SK-N-MC (cell line): ENCODE measurements around the gene GRAMD2B.
A peak's percentile ranks its signal among the peaks of the same experiment; 100 is the strongest.
"Not testable (repeated sequence)": the region's sequence is repeated elsewhere in the genome, so short reads cannot be mapped to it uniquely, and the experiment has no call there.

Experiments used
- DNase-seq: peaks from one replicate; pipeline ENCODE4 v3.0.0-alpha.2; 2011; ENCODE audit warnings: low read depth, low spot score
- H3K27ac ChIP-seq: fragments of 200-600 bp; sonication (generic); 2 replicates; pipeline ENCODE4 v1.5.1; 2016; ENCODE audit warnings: mixed run types
- H3K36me3 ChIP-seq: fragments of 200-600 bp; sonication (generic); 2 replicates; pipeline ENCODE4 v1.6.1; 2017; ENCODE audit warnings: antibody characterized with exemption, low read length, mixed read lengths; ENCODE audit not compliant: insufficient read depth
- H3K4me3 ChIP-seq: fragments of 200-600 bp; sonication (generic); 2 replicates; pipeline ENCODE4 v1.5.1; 2016
- H3K9ac ChIP-seq: fragments of 200-600 bp; sonication (generic); 2 replicates; pipeline ENCODE4 v1.8.0; 2017; ENCODE audit warnings: mixed run types, mixed read lengths; ENCODE audit not compliant: insufficient read length
- H3K9me3 ChIP-seq: fragments of 200-600 bp; sonication (generic); 2 replicates; pipeline ENCODE4 v1.6.1; 2017; ENCODE audit warnings: low read depth, mild to moderate bottlenecking, antibody characterized with exemption, low read length, moderate library complexity, mixed read lengths
- EZH2 ChIP-seq: fragments of 200-600 bp; sonication (generic); IDR thresholded peaks from one replicate; pipeline ENCODE4 v1.6.1; 2017; ENCODE audit warnings: antibody characterized with exemption
- FOXP2 ChIP-seq: optimal IDR thresholded peaks from 2 replicates; pipeline ENCODE3; 2011; ENCODE audit warnings: mild to moderate bottlenecking, moderate library complexity; ENCODE audit not compliant: insufficient read depth; ENCODE audit errors: extremely low read length, control extremely low read depth
- POLR2AphosphoS5 ChIP-seq: IDR thresholded peaks from 2 replicates; pipeline ENCODE4 v1.6.1; 2012; ENCODE audit warnings: mild to moderate bottlenecking, low read depth, low read length, borderline replicate concordance

Gene GRAMD2B

GRCh38 chr5:126385524-126386502 is 37.4 kb upstream of the GRAMD2B start:
- TF ChIP-seq EZH2 = no peak
- Histone ChIP-seq H3K27ac (no peak overlapping the region), H3K9me3 (0 out of 2 replicates have a peak, but pooled peaks cover 2% of the 10 kb centered on the region), H3K9ac (no peak overlapping the region), H3K4me3 (no peak overlapping the region), H3K36me3 (no peaks in the 10 kb centered on the region)
- no peak for DNase-seq

GRCh38 chr5:126389179-126389578 is 34.0 kb upstream of the GRAMD2B start:
- TF ChIP-seq POLR2AphosphoS5 (no peak), FOXP2 (no peak), EZH2 (no peak)
- no peak overlapping the region for H3K4me3 ChIP-seq
- no peaks in the 10 kb centered on the region for H3K9me3 ChIP-seq
- no peak overlapping the region for H3K9ac ChIP-seq
- no peak overlapping the region for H3K27ac ChIP-seq
- no peaks in the 10 kb centered on the region for H3K36me3 ChIP-seq
- no peak for DNase-seq

GRCh38 chr5:126390051-126390450 is 33.2 kb upstream of the GRAMD2B start:
- DNase-seq = no peak
- no peaks in the 10 kb centered on the region for H3K9me3 ChIP-seq
- no peaks in the 10 kb centered on the region for H3K36me3 ChIP-seq
- no peak for TF ChIP-seq EZH2
- no peak for TF ChIP-seq POLR2AphosphoS5
- TF ChIP-seq FOXP2 = no peak
- no peak overlapping the region for H3K27ac ChIP-seq
- H3K9ac ChIP-seq = no peak overlapping the region
- H3K4me3 ChIP-seq = no peak overlapping the region

GRCh38 chr5:126391386-126391785 is 31.8 kb upstream of the GRAMD2B start:
- Histone ChIP-seq H3K9me3 (no peaks in the 10 kb centered on the region), H3K27ac (no peak overlapping the region), H3K4me3 (no peak overlapping the region), H3K9ac (no peak overlapping the region), H3K36me3 (no peaks in the 10 kb centered on the region)
- no peak for DNase-seq
- TF ChIP-seq EZH2 (no peak), FOXP2 (no peak), POLR2AphosphoS5 (no peak)

GRCh38 chr5:126394211-126394788 is 28.9 kb upstream of the GRAMD2B start:
- Histone ChIP-seq H3K36me3 (no peaks in the 10 kb centered on the region), H3K9me3 (no peaks in the 10 kb centered on the region), H3K4me3 (no peak overlapping the region), H3K27ac (no peak overlapping the region; the same call in 1 of the 2 replicates), H3K9ac (no peak overlapping the region)
- DNase-seq = no peak
- TF ChIP-seq POLR2AphosphoS5 = no peak
- TF ChIP-seq EZH2 = no peak
- no peak for TF ChIP-seq FOXP2

- Histone ChIP-seq H3K36me3 (no peaks in the 10 kb centered on the region), H3K9ac (peak overlapping the region; percentile 33), H3K4me3 (peak overlapping the region; percentile 17; the same call in 1 of the 2 replicates), H3K9me3 (no peaks in the 10 kb centered on the region; the same call in 1 of the 2 replicates), H3K27ac (no peak overlapping the region; the same call in 1 of the 2 replicates)
- TF ChIP-seq EZH2 = no peak
- TF ChIP-seq FOXP2 = no peak
- TF ChIP-seq POLR2AphosphoS5 = no peak
- peak; percentile 16 for DNase-seq
Observed at GRCh38 chr5:126395198-126395597, 28.0 kb upstream of the GRAMD2B start.

- Histone ChIP-seq H3K9me3 (no peaks in the 10 kb centered on the region; the same call in 1 of the 2 replicates), H3K36me3 (no peaks in the 10 kb centered on the region), H3K9ac (peak overlapping the region; percentile 33), H3K4me3 (no peak overlapping the region; the same call in 1 of the 2 replicates), H3K27ac (no peak overlapping the region; the same call in 1 of the 2 replicates)
- no peak for DNase-seq
- TF ChIP-seq EZH2 (no peak), FOXP2 (no peak), POLR2AphosphoS5 (no peak)
Observed at GRCh38 chr5:126395605-126396004, 27.6 kb upstream of the GRAMD2B start.

GRCh38 chr5:126396721-126397120 is 26.5 kb upstream of the GRAMD2B start:
- not testable (repeated sequence) for H3K9me3 ChIP-seq, H3K4me3 ChIP-seq, H3K36me3 ChIP-seq, DNase-seq, H3K27ac ChIP-seq, H3K9ac ChIP-seq
